SK-N-SH (cell line): ENCODE results near the gene SP3. TPM values are rescaled to one million over a fixed set of nuclear protein-coding genes. Genes with fewer than 3 reads are reported as not detected.

ENCODE experiments used
- CTCF ChIA-PET: fragments of 300-600, 350-600 bp; formaldehyde crosslinking; extraction: SDS; loops from one replicate; lab custom pipeline; 2021; lab: Yijun Ruan, JAX
- POLR2A ChIA-PET: fragments of 350-600 bp; sonication (Branson Sonifier 250); formaldehyde crosslinking; extraction: SDS; loops from one replicate; lab custom pipeline; 2020; ENCODE audit warnings: antibody characterized with exemption, inconsistent platforms; lab: Yijun Ruan, JAX
- DNase-seq: peaks from one replicate; pipeline ENCODE4 v3.0.0; 2012
- H2AFZ ChIP-seq: fragments of 200-600 bp; sonication (generic); 2 replicates; pipeline ENCODE4 v1.8.1; 2016; ENCODE audit warnings: antibody characterized with exemption, mild to moderate bottlenecking, low read depth
- H3F3A ChIP-seq: fragments of 200-600 bp; sonication (generic); replicated peaks from 2 replicates; pipeline ENCODE3; 2016; ENCODE audit warnings: antibody characterized with exemption, mild to moderate bottlenecking; ENCODE audit not compliant: insufficient read depth
- H3K27ac ChIP-seq, 2 experiments: fragments of 200-500 bp in 1 of 2; fragments of 200-600 bp in 1 of 2; sonication (Bioruptor generic) in 1 of 2; sonication (generic), shearing (Covaris generic) in 1 of 2; 2 replicates each; pipeline versions ENCODE4 v1.5.1 to v1.6.1; 2014 to 2016; ENCODE audit warnings: low read depth in 2 of 2, inconsistent platforms in 1 of 2, low read length in 1 of 2, mild to moderate bottlenecking in 1 of 2, mixed read lengths in 1 of 2
- H3K27me3 ChIP-seq: fragments of 200-600 bp; sonication (generic), shearing (Covaris generic); 2 replicates; pipeline ENCODE4 v1.6.1; 2016; ENCODE audit warnings: mixed run types; ENCODE audit not compliant: insufficient read depth
- H3K36me3 ChIP-seq, 2 experiments: fragments of 200-500 bp in 1 of 2; fragments of 200-600 bp in 1 of 2; sonication (Bioruptor generic) in 1 of 2; sonication (generic) in 1 of 2; replicated peaks in 1 of 2; 2 replicates each; pipeline versions ENCODE3 to v1.5.1; 2014 to 2016; ENCODE audit warnings: low read length in 1 of 2, mild to moderate bottlenecking in 1 of 2; ENCODE audit not compliant: insufficient read depth in 2 of 2, control insufficient read depth in 1 of 2
- H3K4me1 ChIP-seq, 2 experiments: fragments of 200-500 bp in 1 of 2; fragments of 200-600 bp in 1 of 2; sonication (Bioruptor generic) in 1 of 2; sonication (generic), shearing (Covaris generic) in 1 of 2; 2 replicates each; pipeline versions ENCODE4 v1.5.1 to v1.6.1; 2014 to 2016; ENCODE audit warnings: low read depth in 1 of 2, low read length in 1 of 2, mixed run types in 1 of 2; ENCODE audit not compliant: insufficient read depth in 2 of 2, control insufficient read depth in 1 of 2
- H3K4me2 ChIP-seq: fragments of 200-600 bp; sonication (generic), shearing (Covaris generic); 2 replicates; pipeline ENCODE4 v1.6.1; 2017; ENCODE audit warnings: mixed run types
- H3K4me3 ChIP-seq, 2 experiments: fragments of 200-500 bp in 1 of 2; fragments of 200-600 bp in 1 of 2; sonication (Bioruptor generic) in 1 of 2; sonication (generic), shearing (Covaris generic) in 1 of 2; 2 replicates each; pipeline versions ENCODE4 v1.5.1 to v1.8.1; 2014 to 2016; ENCODE audit warnings: low read depth in 2 of 2, inconsistent platforms in 1 of 2, low read length in 1 of 2, mild to moderate bottlenecking in 1 of 2, mixed read lengths in 1 of 2, moderate library complexity in 1 of 2
- H3K79me2 ChIP-seq: fragments of 200-600 bp; sonication (generic); 2 replicates; pipeline ENCODE4 v1.8.1; 2017; ENCODE audit warnings: mild to moderate bottlenecking; ENCODE audit not compliant: insufficient read depth
- H3K9ac ChIP-seq: fragments of 200-600 bp; sonication (generic); 2 replicates; pipeline ENCODE4 v1.6.1; 2017; ENCODE audit warnings: mixed run types
- H3K9me2 ChIP-seq: fragments of 200-600 bp; sonication (generic); 2 replicates; pipeline ENCODE4 v1.6.1; 2017; ENCODE audit warnings: mixed run types
- H3K9me3 ChIP-seq: fragments of 200-600 bp; sonication (generic); 2 replicates; pipeline ENCODE4 v1.6.1; 2017; ENCODE audit warnings: mixed run types, mild to moderate bottlenecking, moderate library complexity
- H4K20me1 ChIP-seq: fragments of 200-600 bp; sonication (generic); 2 replicates; pipeline ENCODE4 v1.6.1; 2017; ENCODE audit warnings: mild to moderate bottlenecking, mixed run types; ENCODE audit not compliant: insufficient read depth
- EP300 ChIP-seq, 2 experiments: IDR thresholded peaks; 2 replicates each; pipeline versions ENCODE4 v1.4.0 to v1.6.1; 2012; ENCODE audit warnings: borderline replicate concordance in 1 of 2, low read depth in 1 of 2, low read length in 1 of 2
- NRF1 ChIP-seq: IDR thresholded peaks from 2 replicates; pipeline ENCODE4 v1.6.1; 2012; ENCODE audit warnings: low read depth, mild to moderate bottlenecking, low read length
- RAD21 ChIP-seq: IDR thresholded peaks from 2 replicates; pipeline ENCODE4 v1.6.1; 2012; ENCODE audit warnings: mild to moderate bottlenecking, low read length
- RFX5 ChIP-seq: IDR thresholded peaks from 2 replicates; pipeline ENCODE4 v1.6.1; 2012; ENCODE audit warnings: mild to moderate bottlenecking, improper control_type of control experiment, low read length
- RXRA ChIP-seq: IDR thresholded peaks from 2 replicates; pipeline ENCODE4 v1.4.0; 2012; ENCODE audit warnings: low read depth, mild to moderate bottlenecking, borderline replicate concordance
- WGBS: methylation state at CpG from one replicate; pipeline ENCODE4 v1.1.6; 2017; ENCODE audit warnings: low lambda C conversion rate; 5-methylcytosine and 5-hydroxymethylcytosine counted together
- polyA plus RNA-seq, 3 experiments: library from polyadenylated mRNA; depleted of rRNA; stranded (reverse); fragments of >200 nt; gene quantifications; 2 replicates each; pipeline ENCODE4 v1.2.3, GENCODE V29; 2012
- TF ChIP-seq, protein P1 (sequence below): IDR thresholded peaks from 2 replicates; pipeline ENCODE4 v1.4.0; 2012; ENCODE audit warnings: low read depth, borderline replicate concordance
- TF ChIP-seq, protein P2 (sequence below): fragments of 200-600 bp; sonication (generic); IDR thresholded peaks from 2 replicates; pipeline ENCODE4 v1.6.1; 2017; ENCODE audit warnings: antibody characterized with exemption, mild to moderate bottlenecking, moderate library complexity
- TF ChIP-seq, protein P3 (sequence below): IDR thresholded peaks from 2 replicates; pipeline ENCODE4; 2012
- TF ChIP-seq, protein P4 (sequence below): IDR thresholded peaks from 2 replicates; pipeline ENCODE4 v1.6.1; 2012; ENCODE audit warnings: mild to moderate bottlenecking, low read depth, low read length, moderate library complexity

The SP3 gene
- polyA plus RNA-seq, 1 of the 3 experiments (the other 2 are of a cell fraction): 23.1 TPM

DNA sequence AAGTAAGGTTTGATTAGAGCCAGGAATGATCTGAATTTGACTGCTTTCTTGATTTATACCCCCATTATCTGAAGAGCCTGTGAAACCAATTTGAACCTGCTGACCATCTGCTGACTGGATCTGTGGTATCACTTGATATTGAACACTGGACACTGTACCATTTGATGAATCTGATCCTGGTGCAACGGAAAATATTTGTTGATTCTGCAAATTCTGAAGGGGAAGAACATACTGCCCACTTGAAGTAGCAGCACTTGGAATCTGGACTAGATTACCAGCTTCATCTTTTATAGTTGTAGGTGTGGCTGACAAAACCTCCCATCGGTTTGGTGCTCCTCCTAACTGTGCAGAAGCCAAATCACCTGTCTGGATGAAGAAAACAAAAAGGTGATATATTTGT, 9.3 kb downstream of the SP3 start:
- Histone ChIP-seq H3K9ac (no peak overlapping the region), H3F3A (peaks cover under 1% of the 10 kb centered on the region), H3K27me3 (no peaks in the 10 kb centered on the region), H3K4me2 (no peak overlapping the region), H3K4me1 (peaks cover 3 to 8% of the 10 kb centered on the region in 2 experiments; a peak in 2 of 4 replicates), H2AFZ (no peak overlapping the region), H3K79me2 (peaks cover 100% of the 10 kb centered on the region), H3K9me2 (no peaks in the 10 kb centered on the region), H3K27ac (no peak overlapping the region), H3K36me3 (peaks cover 60 to 83% of the 10 kb centered on the region in 2 experiments), H4K20me1 (peaks cover 92% of the 10 kb centered on the region), H3K9me3 (peaks cover under 1% of the 10 kb centered on the region; the same call in 1 of the 2 replicates), H3K4me3 (no peak overlapping the region)
- ChIA-PET CTCF (no interaction called here), POLR2A (no interaction called here)
- WGBS: 90% methylated on average over 2 of the region's 2 CpGs
- DNase-seq: no peak
- TF ChIP-seq, protein P1, sequence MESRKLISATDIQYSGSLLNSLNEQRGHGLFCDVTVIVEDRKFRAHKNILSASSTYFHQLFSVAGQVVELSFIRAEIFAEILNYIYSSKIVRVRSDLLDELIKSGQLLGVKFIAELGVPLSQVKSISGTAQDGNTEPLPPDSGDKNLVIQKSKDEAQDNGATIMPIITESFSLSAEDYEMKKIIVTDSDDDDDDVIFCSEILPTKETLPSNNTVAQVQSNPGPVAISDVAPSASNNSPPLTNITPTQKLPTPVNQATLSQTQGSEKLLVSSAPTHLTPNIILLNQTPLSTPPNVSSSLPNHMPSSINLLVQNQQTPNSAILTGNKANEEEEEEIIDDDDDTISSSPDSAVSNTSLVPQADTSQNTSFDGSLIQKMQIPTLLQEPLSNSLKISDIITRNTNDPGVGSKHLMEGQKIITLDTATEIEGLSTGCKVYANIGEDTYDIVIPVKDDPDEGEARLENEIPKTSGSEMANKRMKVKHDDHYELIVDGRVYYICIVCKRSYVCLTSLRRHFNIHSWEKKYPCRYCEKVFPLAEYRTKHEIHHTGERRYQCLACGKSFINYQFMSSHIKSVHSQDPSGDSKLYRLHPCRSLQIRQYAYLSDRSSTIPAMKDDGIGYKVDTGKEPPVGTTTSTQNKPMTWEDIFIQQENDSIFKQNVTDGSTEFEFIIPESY: no peak
- TF ChIP-seq RAD21: no peak
- no peak for TF ChIP-seq RXRA

DNA sequence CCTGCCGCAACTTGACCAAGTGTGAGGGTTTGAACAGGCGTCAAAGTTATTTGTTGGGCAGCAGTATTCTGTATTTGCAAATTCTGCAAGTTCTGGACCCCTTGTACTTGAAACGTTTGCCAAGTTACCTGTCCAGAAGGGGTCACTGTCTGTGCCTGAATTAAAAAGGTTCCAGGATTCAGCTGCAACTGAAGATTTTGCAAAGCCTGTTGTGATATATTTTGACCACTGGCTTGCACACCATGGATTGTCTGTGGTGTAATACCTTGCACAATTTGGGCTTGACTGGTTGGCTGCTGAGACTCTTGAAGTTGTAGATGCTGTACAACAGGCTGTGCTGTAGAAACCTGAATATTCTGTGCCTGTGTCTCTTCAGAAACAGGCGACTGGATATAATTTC, 10.2 kb downstream of the SP3 start:
- H3K36me3 ChIP-seq: peaks cover 60 to 80% of the 10 kb centered on the region in 2 experiments
- no peaks in the 10 kb centered on the region for H3K9me2 ChIP-seq
- H3K9me3 ChIP-seq: no peaks in the 10 kb centered on the region
- no peaks in the 10 kb centered on the region for H3K27me3 ChIP-seq
- H4K20me1 ChIP-seq: peaks cover 96% of the 10 kb centered on the region
- CTCF ChIA-PET: no interaction called here
- H2AFZ ChIP-seq: no peak overlapping the region
- H3K4me3 ChIP-seq: no peak overlapping the region
- DNase-seq: no peak
- H3K27ac ChIP-seq: no peak overlapping the region
- peaks cover 3 to 8% of the 10 kb centered on the region in 2 experiments; a peak in 2 of 4 replicates for H3K4me1 ChIP-seq
- no peak overlapping the region for H3K4me2 ChIP-seq
- POLR2A ChIA-PET: interaction anchor here (0.6 kb wide), 1 partner anchor 51 kb away, joined by 3 read pairs; no protein-coding TSS in a partner anchor
- H3K9ac ChIP-seq: no peak overlapping the region
- no peaks in the 10 kb centered on the region for H3F3A ChIP-seq
- peaks cover 100% of the 10 kb centered on the region for H3K79me2 ChIP-seq
- TF ChIP-seq, protein P2, sequence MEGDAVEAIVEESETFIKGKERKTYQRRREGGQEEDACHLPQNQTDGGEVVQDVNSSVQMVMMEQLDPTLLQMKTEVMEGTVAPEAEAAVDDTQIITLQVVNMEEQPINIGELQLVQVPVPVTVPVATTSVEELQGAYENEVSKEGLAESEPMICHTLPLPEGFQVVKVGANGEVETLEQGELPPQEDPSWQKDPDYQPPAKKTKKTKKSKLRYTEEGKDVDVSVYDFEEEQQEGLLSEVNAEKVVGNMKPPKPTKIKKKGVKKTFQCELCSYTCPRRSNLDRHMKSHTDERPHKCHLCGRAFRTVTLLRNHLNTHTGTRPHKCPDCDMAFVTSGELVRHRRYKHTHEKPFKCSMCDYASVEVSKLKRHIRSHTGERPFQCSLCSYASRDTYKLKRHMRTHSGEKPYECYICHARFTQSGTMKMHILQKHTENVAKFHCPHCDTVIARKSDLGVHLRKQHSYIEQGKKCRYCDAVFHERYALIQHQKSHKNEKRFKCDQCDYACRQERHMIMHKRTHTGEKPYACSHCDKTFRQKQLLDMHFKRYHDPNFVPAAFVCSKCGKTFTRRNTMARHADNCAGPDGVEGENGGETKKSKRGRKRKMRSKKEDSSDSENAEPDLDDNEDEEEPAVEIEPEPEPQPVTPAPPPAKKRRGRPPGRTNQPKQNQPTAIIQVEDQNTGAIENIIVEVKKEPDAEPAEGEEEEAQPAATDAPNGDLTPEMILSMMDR: 0 out of 2 replicates have a peak, but pooled peaks have one; percentile 7
- no peak for TF ChIP-seq RFX5
- 100% methylated on average over 4 of the region's 4 CpGs for WGBS

DNA sequence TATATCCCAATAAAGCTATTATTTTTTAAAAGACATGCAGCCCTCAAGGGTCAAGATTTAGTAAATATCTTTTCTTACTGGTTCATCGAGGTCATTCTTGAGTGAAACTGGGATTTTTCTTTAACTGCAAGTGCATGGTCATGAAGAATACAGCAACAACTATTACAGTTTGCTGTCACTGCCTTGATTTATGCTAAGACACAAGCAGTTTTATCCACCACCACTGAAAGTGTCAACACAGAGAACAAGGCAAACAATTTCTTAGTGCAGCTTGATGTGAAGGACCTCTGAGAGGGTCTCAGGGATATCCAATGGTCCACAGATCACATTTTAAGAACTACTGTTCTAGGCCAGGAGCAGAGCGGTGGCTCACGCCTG, 12.1 kb downstream of the SP3 start:
- WGBS: 98% methylated on average over 3 of the region's 3 CpGs
- Histone ChIP-seq H3K27me3 (no peaks in the 10 kb centered on the region), H3K4me2 (no peak overlapping the region), H3K9me2 (no peaks in the 10 kb centered on the region), H3K36me3 (peaks cover 59 to 86% of the 10 kb centered on the region in 2 experiments), H4K20me1 (peaks cover 97% of the 10 kb centered on the region), H3K9ac (no peak overlapping the region), H3K27ac (no peak overlapping the region), H3K79me2 (peaks cover 100% of the 10 kb centered on the region), H2AFZ (no peak overlapping the region), H3F3A (no peaks in the 10 kb centered on the region), H3K4me1 (peaks cover 2 to 12% of the 10 kb centered on the region in 2 experiments; a peak in 2 of 4 replicates), H3K4me3 (no peak overlapping the region), H3K9me3 (no peaks in the 10 kb centered on the region)
- ChIA-PET CTCF (no interaction called here), POLR2A (no interaction called here)
- no peak for DNase-seq
- TF ChIP-seq, protein P1: no peak
- no peak for TF ChIP-seq NRF1
- TF ChIP-seq, protein P3, sequence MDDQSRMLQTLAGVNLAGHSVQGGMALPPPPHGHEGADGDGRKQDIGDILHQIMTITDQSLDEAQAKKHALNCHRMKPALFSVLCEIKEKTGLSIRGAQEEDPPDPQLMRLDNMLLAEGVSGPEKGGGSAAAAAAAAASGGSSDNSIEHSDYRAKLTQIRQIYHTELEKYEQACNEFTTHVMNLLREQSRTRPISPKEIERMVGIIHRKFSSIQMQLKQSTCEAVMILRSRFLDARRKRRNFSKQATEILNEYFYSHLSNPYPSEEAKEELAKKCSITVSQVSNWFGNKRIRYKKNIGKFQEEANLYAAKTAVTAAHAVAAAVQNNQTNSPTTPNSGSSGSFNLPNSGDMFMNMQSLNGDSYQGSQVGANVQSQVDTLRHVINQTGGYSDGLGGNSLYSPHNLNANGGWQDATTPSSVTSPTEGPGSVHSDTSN: no peak
- TF ChIP-seq EP300 (IDR thresholded peaks at IDR 0.05; ENCODE audit: borderline replicate concordance in 1 of 2, low read depth in 1 of 2, low read length in 1 of 2): no peak
- TF ChIP-seq, protein P4, sequence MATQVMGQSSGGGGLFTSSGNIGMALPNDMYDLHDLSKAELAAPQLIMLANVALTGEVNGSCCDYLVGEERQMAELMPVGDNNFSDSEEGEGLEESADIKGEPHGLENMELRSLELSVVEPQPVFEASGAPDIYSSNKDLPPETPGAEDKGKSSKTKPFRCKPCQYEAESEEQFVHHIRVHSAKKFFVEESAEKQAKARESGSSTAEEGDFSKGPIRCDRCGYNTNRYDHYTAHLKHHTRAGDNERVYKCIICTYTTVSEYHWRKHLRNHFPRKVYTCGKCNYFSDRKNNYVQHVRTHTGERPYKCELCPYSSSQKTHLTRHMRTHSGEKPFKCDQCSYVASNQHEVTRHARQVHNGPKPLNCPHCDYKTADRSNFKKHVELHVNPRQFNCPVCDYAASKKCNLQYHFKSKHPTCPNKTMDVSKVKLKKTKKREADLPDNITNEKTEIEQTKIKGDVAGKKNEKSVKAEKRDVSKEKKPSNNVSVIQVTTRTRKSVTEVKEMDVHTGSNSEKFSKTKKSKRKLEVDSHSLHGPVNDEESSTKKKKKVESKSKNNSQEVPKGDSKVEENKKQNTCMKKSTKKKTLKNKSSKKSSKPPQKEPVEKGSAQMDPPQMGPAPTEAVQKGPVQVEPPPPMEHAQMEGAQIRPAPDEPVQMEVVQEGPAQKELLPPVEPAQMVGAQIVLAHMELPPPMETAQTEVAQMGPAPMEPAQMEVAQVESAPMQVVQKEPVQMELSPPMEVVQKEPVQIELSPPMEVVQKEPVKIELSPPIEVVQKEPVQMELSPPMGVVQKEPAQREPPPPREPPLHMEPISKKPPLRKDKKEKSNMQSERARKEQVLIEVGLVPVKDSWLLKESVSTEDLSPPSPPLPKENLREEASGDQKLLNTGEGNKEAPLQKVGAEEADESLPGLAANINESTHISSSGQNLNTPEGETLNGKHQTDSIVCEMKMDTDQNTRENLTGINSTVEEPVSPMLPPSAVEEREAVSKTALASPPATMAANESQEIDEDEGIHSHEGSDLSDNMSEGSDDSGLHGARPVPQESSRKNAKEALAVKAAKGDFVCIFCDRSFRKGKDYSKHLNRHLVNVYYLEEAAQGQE: no peak
